ENCODE measurements around the gene DNAJB8.

- no peak for TF ChIP-seq POLR2A (IDR thresholded peaks at IDR 0.05)
- TF ChIP-seq, protein P1, sequence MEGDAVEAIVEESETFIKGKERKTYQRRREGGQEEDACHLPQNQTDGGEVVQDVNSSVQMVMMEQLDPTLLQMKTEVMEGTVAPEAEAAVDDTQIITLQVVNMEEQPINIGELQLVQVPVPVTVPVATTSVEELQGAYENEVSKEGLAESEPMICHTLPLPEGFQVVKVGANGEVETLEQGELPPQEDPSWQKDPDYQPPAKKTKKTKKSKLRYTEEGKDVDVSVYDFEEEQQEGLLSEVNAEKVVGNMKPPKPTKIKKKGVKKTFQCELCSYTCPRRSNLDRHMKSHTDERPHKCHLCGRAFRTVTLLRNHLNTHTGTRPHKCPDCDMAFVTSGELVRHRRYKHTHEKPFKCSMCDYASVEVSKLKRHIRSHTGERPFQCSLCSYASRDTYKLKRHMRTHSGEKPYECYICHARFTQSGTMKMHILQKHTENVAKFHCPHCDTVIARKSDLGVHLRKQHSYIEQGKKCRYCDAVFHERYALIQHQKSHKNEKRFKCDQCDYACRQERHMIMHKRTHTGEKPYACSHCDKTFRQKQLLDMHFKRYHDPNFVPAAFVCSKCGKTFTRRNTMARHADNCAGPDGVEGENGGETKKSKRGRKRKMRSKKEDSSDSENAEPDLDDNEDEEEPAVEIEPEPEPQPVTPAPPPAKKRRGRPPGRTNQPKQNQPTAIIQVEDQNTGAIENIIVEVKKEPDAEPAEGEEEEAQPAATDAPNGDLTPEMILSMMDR (IDR thresholded peaks at IDR 0.05), result no peak
These were observed 10.6 kb downstream of the DNAJB8 start for GRCh38 chr3:128455786-128456748.
